Subcutaneous abdominal adipose tissue (tissue), 5 donors: ENCODE data around the gene CRAMP1.
A peak's percentile ranks its signal among the peaks of the same experiment; 100 is the strongest.

Experiments used
- H3K27ac ChIP-seq: one replicate; pipeline ENCODE4 v1.7.0; 2013; ENCODE audit warnings: low read depth, mild to moderate bottlenecking, inconsistent platforms, low read length, moderate library complexity
- H3K27me3 ChIP-seq, 5 donors: one replicate each; pipeline ENCODE4 v1.7.0; 2013; ENCODE audit warnings: low read length in 5 of 5, inconsistent platforms in 1 of 5; ENCODE audit not compliant: control insufficient read depth in 5 of 5, insufficient read depth in 4 of 5
- H3K36me3 ChIP-seq, 5 donors: one replicate each; pipeline ENCODE4 v1.7.0; 2013; ENCODE audit warnings: low read length in 5 of 5; ENCODE audit not compliant: control insufficient read depth in 5 of 5, insufficient read depth in 5 of 5
- H3K4me1 ChIP-seq, 5 donors: one replicate each; pipeline ENCODE4 v1.7.0; 2013; ENCODE audit warnings: low read length in 5 of 5, mild to moderate bottlenecking in 3 of 5, moderate library complexity in 1 of 5; ENCODE audit not compliant: control insufficient read depth in 5 of 5, insufficient read depth in 5 of 5
- H3K4me3 ChIP-seq, 5 donors: one replicate each; pipeline ENCODE4 v1.7.0; 2013; ENCODE audit warnings: low read length in 5 of 5, low read depth in 1 of 5
- H3K9ac ChIP-seq, 5 donors: one replicate each; pipeline ENCODE4 v1.7.0; 2013; ENCODE audit warnings: low read length in 5 of 5, mild to moderate bottlenecking in 4 of 5, moderate library complexity in 3 of 5
- H3K9me3 ChIP-seq, 5 donors: one replicate each; pipeline ENCODE4 v1.7.0; 2013; ENCODE audit warnings: low read length in 5 of 5; ENCODE audit not compliant: control insufficient read depth in 5 of 5
- donor health status: healthy.
- donor health status: healthy.
- donor health status: healthy.
- donor health status: healthy.
- donor health status: healthy.

CRAMP1 gene

DNA sequence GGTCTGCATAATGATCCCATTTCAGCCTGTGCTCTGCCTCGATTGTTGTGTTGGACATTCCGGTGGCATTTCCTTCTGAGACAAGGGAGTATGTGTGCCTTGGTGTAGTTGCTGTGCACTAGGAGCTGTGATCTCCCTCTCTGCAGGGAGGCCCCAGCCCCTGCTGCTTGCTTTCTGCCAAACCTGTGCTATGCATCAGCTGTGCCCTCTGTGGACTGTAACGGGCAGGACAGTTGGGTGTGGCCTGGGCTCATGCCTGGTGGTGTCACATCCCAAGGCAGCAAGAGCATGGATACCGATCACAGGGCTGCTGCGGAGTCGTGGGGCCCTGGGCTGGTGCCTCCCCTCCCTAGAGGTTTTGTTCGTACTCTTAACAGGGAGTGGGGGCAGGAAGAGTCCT, 62.1 kb downstream of the CRAMP1 start:
- Histone ChIP-seq H3K36me3 (peaks cover 3 to 69% (median 65%) of the 10 kb centered on the region in 5 donors), H3K9me3 (no peaks in the 10 kb centered on the region), H3K4me3 (no peak overlapping the region), H3K9ac (no peak overlapping the region), H3K27me3 (peaks cover 0 to 3% (median 0%) of the 10 kb centered on the region in 5 donors), H3K4me1 (peaks cover 6 to 11% (median 10%) of the 10 kb centered on the region in 5 donors), H3K27ac (no peak overlapping the region)

DNA sequence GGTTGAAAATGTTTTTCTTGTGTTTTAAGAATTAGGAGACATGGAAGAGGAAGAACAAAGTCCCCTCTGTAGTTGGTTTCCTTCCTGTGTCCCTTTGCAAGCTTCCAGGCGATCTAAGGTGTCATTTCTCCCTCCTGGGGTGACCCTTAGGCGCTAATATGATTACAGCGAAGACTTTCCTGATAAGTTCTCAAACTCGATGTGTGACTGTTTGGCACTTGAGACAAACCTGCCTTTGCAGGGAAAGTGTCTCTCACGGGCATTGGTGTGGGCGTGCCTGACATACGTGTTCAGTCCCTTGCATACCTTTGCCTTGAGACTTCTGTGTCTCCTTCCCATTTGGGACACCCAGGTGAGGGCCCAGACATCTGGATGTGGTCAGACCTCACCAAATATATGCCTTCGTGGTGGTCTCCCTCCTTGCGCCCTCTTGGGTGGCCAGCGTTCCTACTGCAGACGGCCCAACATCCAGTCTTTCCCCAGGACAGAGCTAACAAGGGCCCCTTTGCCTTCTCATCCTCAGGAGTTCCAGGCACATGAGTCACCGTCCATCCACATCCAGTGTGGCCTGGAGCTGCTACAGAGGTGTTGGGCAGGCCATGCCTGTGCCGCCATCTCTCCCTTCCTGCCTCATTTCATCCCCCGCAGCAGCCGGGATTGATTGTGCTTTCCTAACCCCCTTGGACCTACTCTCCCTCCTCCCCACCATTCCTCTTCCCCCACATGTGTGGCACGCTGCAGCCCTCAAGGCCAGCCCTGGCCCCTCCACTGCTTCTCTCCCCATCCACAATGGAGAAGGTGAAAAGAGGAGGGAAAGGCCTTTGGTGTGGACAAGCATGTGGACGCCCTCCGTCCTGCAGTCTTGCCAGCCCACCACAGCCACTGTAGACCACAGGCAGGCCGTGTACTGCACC, 62.8 kb downstream of the CRAMP1 start:
- H3K27me3 ChIP-seq, result peaks cover 0 to 3% (median 0%) of the 10 kb centered on the region in 5 donors
- H3K4me1 ChIP-seq, result peaks cover 6 to 11% (median 10%) of the 10 kb centered on the region in 5 donors
- no peak overlapping the region for H3K9ac ChIP-seq
- H3K9me3 ChIP-seq, result no peaks in the 10 kb centered on the region
- no peak overlapping the region for H3K4me3 ChIP-seq
- no peak overlapping the region for H3K27ac ChIP-seq
- H3K36me3 ChIP-seq, result peaks cover 3 to 62% (median 58%) of the 10 kb centered on the region in 5 donors

DNA sequence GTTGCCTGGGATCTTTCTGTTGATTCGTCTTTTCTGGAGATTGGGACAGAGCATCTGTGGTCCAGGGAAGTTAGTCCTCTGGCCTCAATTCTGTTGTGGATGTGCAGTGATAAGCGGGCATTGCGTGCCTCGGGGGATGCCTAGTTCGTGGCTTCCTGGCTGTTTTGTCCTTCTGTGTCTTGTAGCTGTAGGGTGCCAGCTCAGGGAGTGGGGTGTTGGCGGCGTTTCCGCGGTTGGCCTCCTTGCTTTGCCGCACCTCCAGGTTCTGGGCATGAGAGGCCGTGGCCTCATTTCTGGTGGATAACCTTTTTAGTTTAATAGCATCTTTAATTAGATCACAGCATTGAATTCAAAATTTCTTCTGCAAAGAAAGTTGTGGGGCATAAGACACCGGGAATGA, 64.5 kb downstream of the CRAMP1 start:
- Histone ChIP-seq H3K4me3 (no peak overlapping the region), H3K27me3 (peaks cover 0 to 3% (median 0%) of the 10 kb centered on the region in 5 donors), H3K9ac (no peak overlapping the region), H3K9me3 (no peaks in the 10 kb centered on the region), H3K36me3 (peaks cover 1 to 47% (median 43%) of the 10 kb centered on the region in 5 donors), H3K4me1 (peaks cover 6 to 11% (median 10%) of the 10 kb centered on the region in 5 donors), H3K27ac (no peak overlapping the region)

DNA sequence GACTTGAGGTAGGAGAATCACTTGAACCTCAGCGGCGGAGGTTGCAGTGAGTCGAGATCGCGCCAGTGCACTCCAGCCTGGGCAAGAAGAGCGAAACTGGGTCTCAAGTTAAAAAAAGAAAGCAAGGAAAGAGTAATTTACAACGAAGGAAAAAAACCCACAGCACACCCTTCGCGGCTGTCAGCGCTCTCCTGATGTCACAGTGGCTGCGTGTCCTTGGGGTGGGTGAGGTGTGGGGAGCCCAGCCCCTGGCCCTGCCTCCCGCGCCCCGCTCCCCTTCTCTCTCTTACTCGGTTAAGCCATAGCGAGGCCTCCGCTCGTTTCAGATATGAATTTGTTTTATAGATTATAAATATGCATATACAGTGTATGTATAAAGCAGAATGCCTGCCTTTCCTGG, 65.2 kb downstream of the CRAMP1 start:
- Histone ChIP-seq H3K4me1 (peaks cover 6 to 11% (median 10%) of the 10 kb centered on the region in 5 donors), H3K36me3 (peaks cover 0 to 40% (median 36%) of the 10 kb centered on the region in 5 donors), H3K9me3 (no peaks in the 10 kb centered on the region), H3K4me3 (peak overlapping the region in 1 of 5 donors; percentile 70), H3K27ac (no peak overlapping the region), H3K27me3 (peaks cover 0 to 3% (median 0%) of the 10 kb centered on the region in 5 donors), H3K9ac (peak overlapping the region in 1 of 5 donors; percentile 36)

DNA sequence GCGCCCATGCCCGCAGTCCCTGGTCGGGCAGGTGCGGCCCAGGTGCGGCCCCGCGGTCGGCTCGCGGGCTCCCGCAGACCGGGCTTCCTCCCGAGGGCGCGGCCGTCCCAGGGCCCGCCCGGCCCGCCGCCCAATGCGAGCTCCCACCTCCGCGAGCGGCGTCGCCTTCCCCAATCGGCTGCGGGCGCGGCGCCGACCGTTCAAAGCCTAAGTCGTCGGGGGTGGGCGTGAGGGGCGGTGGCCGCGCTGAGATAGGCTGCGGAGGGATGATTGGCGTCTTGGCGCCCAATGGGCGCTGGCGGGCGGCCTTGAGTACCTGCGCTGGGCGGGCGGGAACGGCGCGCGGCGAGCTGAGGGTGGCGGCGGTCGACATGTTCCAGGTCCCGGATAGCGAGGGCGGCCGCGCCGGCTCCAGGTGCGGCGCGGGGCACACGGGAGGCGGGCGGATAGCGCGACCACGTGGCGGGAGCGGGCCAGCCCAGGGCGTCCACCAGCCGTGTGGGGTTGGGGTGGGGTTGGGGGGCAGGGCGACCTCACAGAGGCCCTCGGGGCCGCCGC, 65.9 kb downstream of the CRAMP1 start, which contains the start of gene JPT2:
TSS of gene JPT2 (plus strand) at position 338 of the 558 bp plus-strand sequence. CDS start at position 372, 34 bp downstream.
- Histone ChIP-seq H3K36me3 (peaks cover 0 to 34% (median 30%) of the 10 kb centered on the region in 5 donors), H3K4me3 (peak within 1 kb of the TSS; percentile 61 to 82 (median 70)), H3K27ac (no peak within 1 kb of the TSS), H3K4me1 (peaks cover 3 to 11% (median 10%) of the 10 kb centered on the region in 5 donors), H3K9me3 (no peaks in the 10 kb centered on the region), H3K27me3 (peaks cover 0 to under 1% (median 0%) of the 10 kb centered on the region in 5 donors), H3K9ac (peak within 1 kb of the TSS in 4 of 5 donors; percentile 65 to 88 (median 76))

DNA sequence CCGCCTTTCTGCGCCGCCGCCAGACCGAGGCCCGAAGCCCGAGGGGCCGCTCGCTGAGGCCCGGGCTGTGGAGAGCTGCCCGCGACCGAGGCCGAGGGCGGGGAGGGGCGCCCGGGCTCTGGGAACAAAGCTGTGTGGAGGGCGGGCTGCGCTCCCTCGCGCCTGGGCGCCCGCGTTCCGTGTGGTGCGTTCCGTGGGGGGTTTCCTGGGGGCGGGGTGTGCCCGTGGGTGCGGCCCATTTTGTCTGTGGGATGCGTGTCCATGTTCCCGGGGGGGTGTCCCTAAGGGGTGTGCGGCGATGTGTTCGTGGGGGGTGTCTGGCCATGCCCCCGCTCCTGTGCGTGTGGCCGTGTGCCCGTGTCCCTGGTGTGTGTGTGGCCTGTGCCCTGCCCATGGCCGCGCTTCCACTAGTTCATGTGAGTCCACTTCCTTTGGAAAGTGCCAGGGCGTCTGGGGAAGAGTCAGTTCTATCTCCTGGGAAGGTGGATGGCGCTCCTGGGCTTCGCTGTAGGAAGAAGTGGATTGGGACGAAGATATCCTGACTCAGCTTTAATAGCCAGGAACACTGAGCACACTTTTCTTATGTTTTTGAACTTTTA, 66.4 kb downstream of the CRAMP1 start:
- Histone ChIP-seq H3K4me1 (peaks cover 0 to 11% (median 10%) of the 10 kb centered on the region in 5 donors), H3K9ac (peak overlapping the region in 4 of 5 donors; percentile 65 to 88 (median 76)), H3K27me3 (no peaks in the 10 kb centered on the region), H3K4me3 (peak overlapping the region; percentile 61 to 82 (median 70)), H3K9me3 (no peaks in the 10 kb centered on the region), H3K27ac (no peak overlapping the region), H3K36me3 (peaks cover 0 to 31% (median 25%) of the 10 kb centered on the region in 5 donors)

DNA sequence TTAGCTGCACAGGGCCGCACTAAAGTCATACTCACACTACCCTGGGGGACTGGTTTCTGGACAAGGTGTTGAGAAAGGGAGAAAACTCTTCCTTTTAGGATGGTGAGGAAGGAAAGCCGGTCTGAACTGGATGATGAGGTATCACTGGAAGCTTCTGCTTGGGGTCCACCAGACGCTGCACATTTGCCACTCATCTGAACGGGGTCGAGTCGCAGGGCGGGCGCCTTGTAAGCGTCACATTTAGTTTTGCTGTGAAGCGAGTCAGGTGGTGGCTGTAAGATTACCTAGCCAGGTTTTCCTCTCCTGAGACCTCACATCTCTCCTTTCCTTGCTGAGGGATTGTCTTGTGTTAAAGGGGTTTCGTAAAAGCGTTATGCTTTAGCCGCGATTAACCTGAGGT, 68.2 kb downstream of the CRAMP1 start:
- H3K4me1 ChIP-seq, result peaks cover 0 to 11% (median 10%) of the 10 kb centered on the region in 5 donors
- no peaks in the 10 kb centered on the region for H3K9me3 ChIP-seq
- H3K27me3 ChIP-seq, result no peaks in the 10 kb centered on the region
- no peak overlapping the region for H3K9ac ChIP-seq
- no peak overlapping the region for H3K4me3 ChIP-seq
- no peak overlapping the region for H3K27ac ChIP-seq
- H3K36me3 ChIP-seq, result peaks cover 5 to 23% (median 12%) of the 10 kb centered on the region in 5 donors

DNA sequence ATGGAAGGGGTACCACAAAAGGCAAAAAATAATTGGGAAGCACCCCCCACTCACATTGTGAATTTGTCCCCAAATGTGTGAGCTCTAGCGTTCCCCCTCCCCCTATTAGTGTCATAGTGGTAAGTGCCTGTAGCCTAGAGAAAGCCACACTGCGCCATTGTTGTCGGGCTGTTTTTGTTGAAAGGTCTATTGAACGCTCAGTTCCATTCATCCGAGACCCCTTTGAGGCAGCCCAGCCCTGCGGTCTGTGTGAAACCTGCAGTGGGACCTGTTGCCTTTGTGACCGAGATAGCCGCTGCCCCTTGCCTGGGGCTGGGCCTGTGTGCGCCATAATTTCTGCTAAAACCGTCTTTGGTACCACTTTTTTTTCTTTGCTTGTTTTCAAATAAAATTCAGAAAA, 68.9 kb downstream of the CRAMP1 start:
- Histone ChIP-seq H3K9ac (no peak overlapping the region), H3K9me3 (no peaks in the 10 kb centered on the region), H3K4me1 (peaks cover 0 to 11% (median 10%) of the 10 kb centered on the region in 5 donors), H3K36me3 (peaks cover 5 to 22% (median 11%) of the 10 kb centered on the region in 5 donors), H3K27me3 (no peaks in the 10 kb centered on the region), H3K27ac (no peak overlapping the region), H3K4me3 (no peak overlapping the region)

DNA sequence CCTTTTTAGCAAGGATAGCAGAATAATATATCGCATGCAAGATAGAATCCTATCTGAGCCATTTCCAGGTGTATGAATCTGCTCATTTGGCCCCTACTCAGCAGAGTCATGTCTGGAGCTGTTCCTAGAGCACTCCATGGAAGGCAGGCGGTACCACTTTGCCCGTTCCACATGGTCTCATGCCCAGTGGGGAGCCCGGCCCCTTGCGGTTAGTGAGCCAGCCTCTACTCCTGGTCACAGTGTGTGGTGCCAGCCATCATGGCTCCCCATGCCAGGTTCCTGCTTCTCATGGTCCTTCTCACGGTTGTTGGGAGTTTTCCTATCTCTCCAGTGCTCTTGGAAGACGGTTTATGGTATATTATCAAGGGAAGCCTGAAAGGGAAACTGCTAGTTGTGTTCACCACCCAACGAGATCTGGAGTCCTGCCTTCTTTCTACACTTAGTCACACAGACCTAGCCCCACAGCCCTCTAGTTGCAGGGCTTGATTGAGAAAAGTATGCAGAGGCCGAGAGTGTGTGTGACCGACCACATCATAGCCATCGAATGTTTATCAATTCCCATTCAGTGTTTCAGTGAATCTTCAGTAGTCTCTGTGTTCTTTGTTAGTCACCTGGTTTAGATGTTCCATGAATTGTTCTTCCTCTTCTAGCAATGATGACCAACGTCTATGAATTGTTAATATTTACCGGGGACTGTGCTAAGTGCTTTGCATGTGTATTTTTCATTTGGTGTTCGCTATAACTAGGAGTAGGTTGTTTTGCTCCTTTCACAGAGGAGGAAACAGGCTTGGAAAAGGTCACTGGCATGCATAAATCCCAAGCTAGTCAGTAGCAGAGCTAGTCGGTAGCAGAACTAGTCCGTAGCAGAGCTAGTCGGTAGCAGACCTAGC, 75.5 kb downstream of the CRAMP1 start:
- Histone ChIP-seq H3K27me3 (no peaks in the 10 kb centered on the region), H3K27ac (no peak overlapping the region), H3K36me3 (peaks cover 6 to 71% (median 49%) of the 10 kb centered on the region in 5 donors), H3K9me3 (no peaks in the 10 kb centered on the region), H3K9ac (no peak overlapping the region), H3K4me3 (no peak overlapping the region), H3K4me1 (no peaks in the 10 kb centered on the region)
